IMR-90 (cell line): ENCODE measurements around the gene NOS2. TPM values are rescaled to one million over a fixed set of nuclear protein-coding genes. Genes with fewer than 3 reads are reported as not detected.

ENCODE experiments used
- ATAC-seq: fragments of 200-7000 bp; cut with Tn5 transposase; 2 replicates; pipeline ENCODE4 v1.9.1; 2020; ENCODE audit warnings: low read depth, mild to moderate bottlenecking, moderate library complexity
- BruUV-seq: library from RNA; stranded (reverse); fragments of 400-500 nt; replicated peaks from 2 replicates; lab custom pipeline; 2021; lab: Mats Ljungman, UMichigan
- CTCF ChIA-PET: fragments of 300-600 bp; formaldehyde crosslinking; extraction: SDS; loops from one replicate; lab custom pipeline; 2021; ENCODE audit warnings: antibody characterized with exemption; lab: Yijun Ruan, JAX
- POLR2A ChIA-PET: fragments of 300-600 bp; sonication (Branson Sonifier 250); formaldehyde crosslinking; loops from one replicate; lab custom pipeline; 2022; ENCODE audit warnings: antibody characterized with exemption; ENCODE audit not compliant: unreplicated experiment; lab: Charles Lee
- DNase-seq: peaks from one replicate; pipeline ENCODE4 v3.0.0; 2013
- H2AFZ ChIP-seq: replicated peaks from 2 replicates; pipeline ENCODE3; 2013; ENCODE audit warnings: low read length, mild to moderate bottlenecking; ENCODE audit not compliant: poor library complexity
- H2AK5ac ChIP-seq: 2 replicates; pipeline ENCODE4 v1.6.1; 2013; ENCODE audit warnings: low read depth, low read length, inconsistent platforms
- H2AK9ac ChIP-seq: replicated peaks from 2 replicates; pipeline ENCODE3; 2013; ENCODE audit warnings: mild to moderate bottlenecking, low read depth, low read length, moderate library complexity; ENCODE audit not compliant: poor library complexity
- H2BK120ac ChIP-seq: 2 replicates; pipeline ENCODE4 v1.6.1; 2013; ENCODE audit warnings: low read depth, low read length, inconsistent platforms
- H2BK15ac ChIP-seq: 3 replicates; pipeline ENCODE4 v1.6.1; 2013; ENCODE audit warnings: low read depth, low read length, inconsistent platforms
- H2BK20ac ChIP-seq: 2 replicates; pipeline ENCODE4 v1.6.1; 2013; ENCODE audit warnings: low read depth, mild to moderate bottlenecking, inconsistent platforms, low read length, moderate library complexity
- H2BK5ac ChIP-seq: 2 replicates; pipeline ENCODE4 v1.6.1; 2013; ENCODE audit warnings: mild to moderate bottlenecking, low read depth, low read length, inconsistent platforms; ENCODE audit not compliant: poor library complexity, severe bottlenecking
- H3K14ac ChIP-seq: replicated peaks from 2 replicates; pipeline ENCODE4 v1.6.1; 2013; ENCODE audit warnings: low read depth, low read length, inconsistent platforms
- H3K18ac ChIP-seq: 2 replicates; pipeline ENCODE4 v1.6.1; 2013; ENCODE audit warnings: low read depth, low read length, control low read depth
- H3K23ac ChIP-seq: 2 replicates; pipeline ENCODE4 v1.6.1; 2013; ENCODE audit warnings: low read depth, low read length, inconsistent platforms
- H3K27ac ChIP-seq: 2 replicates; pipeline ENCODE4 v1.5.1; 2013; ENCODE audit warnings: mild to moderate bottlenecking, control low read depth, low read length; ENCODE audit not compliant: insufficient read depth
- H3K27me3 ChIP-seq: 2 replicates; pipeline ENCODE4 v1.6.1; 2013; ENCODE audit warnings: low read length; ENCODE audit not compliant: control insufficient read depth, insufficient read depth
- H3K36me3 ChIP-seq: 2 replicates; pipeline ENCODE4 v1.6.1; 2013; ENCODE audit warnings: low read length, mixed read lengths; ENCODE audit not compliant: control insufficient read depth, insufficient read depth
- H3K4ac ChIP-seq: 2 replicates; pipeline ENCODE4 v1.6.1; 2013; ENCODE audit warnings: low read depth, low read length, inconsistent platforms
- H3K4me1 ChIP-seq: 2 replicates; pipeline ENCODE4 v1.6.1; 2013; ENCODE audit warnings: low read length, mixed read lengths; ENCODE audit not compliant: control insufficient read depth, insufficient read depth
- H3K4me2 ChIP-seq: 2 replicates; pipeline ENCODE4 v1.6.1; 2013; ENCODE audit warnings: low read depth, mild to moderate bottlenecking, control low read depth, low read length, moderate library complexity
- H3K4me3 ChIP-seq: 2 replicates; pipeline ENCODE4 v1.5.1; 2013; ENCODE audit warnings: low read depth, mild to moderate bottlenecking, control low read depth, low read length, moderate library complexity; ENCODE audit not compliant: insufficient read depth
- H3K56ac ChIP-seq: 2 replicates; pipeline ENCODE4 v1.6.1; 2013; ENCODE audit warnings: low read length, inconsistent platforms; ENCODE audit not compliant: insufficient read depth; ENCODE audit errors: extremely low read depth
- H3K79me1 ChIP-seq, 2 experiments: 2 replicates each; pipeline ENCODE4 v1.6.1; 2013; ENCODE audit warnings: low read length in 2 of 2, inconsistent platforms in 1 of 2, low read depth in 1 of 2
- H3K9ac ChIP-seq: 2 replicates; pipeline ENCODE4 v1.6.1; 2013; ENCODE audit warnings: low read depth, low read length, control low read depth
- H3K9me1 ChIP-seq: 2 replicates; pipeline ENCODE4 v1.6.1; 2013; ENCODE audit warnings: low read length, inconsistent platforms; ENCODE audit not compliant: insufficient read depth
- H3K9me3 ChIP-seq: 2 replicates; pipeline ENCODE4 v1.6.1; 2013; ENCODE audit warnings: low read length; ENCODE audit not compliant: control insufficient read depth, insufficient read depth
- H4K20me1 ChIP-seq: 2 replicates; pipeline ENCODE4 v1.6.1; 2013; ENCODE audit warnings: low read length, inconsistent platforms; ENCODE audit not compliant: insufficient read depth
- H4K5ac ChIP-seq: 2 replicates; pipeline ENCODE4 v1.6.1; 2013; ENCODE audit warnings: mild to moderate bottlenecking, low read depth, low read length, control low read depth
- H4K8ac ChIP-seq, 2 experiments: 2 replicates each; pipeline ENCODE4 v1.6.1; 2013; ENCODE audit warnings: low read depth in 2 of 2, low read length in 2 of 2, control low read depth in 1 of 2, inconsistent platforms in 1 of 2
- H4K91ac ChIP-seq: 2 replicates; pipeline ENCODE4 v1.6.1; 2013; ENCODE audit warnings: low read depth, low read length, inconsistent platforms; ENCODE audit not compliant: insufficient read depth
- CHD1 ChIP-seq: IDR thresholded peaks from 2 replicates; pipeline ENCODE4 v1.6.1; 2012; ENCODE audit warnings: low read depth, low read length, improper control_type of control experiment
- CTCF ChIP-seq: conservative IDR thresholded peaks from 2 replicates; pipeline ENCODE4 v1.5.1; 2012; ENCODE audit warnings: mild to moderate bottlenecking, low read depth, low read length, improper control_type of control experiment
- ELK1 ChIP-seq: fragments of 150-350 bp; IDR thresholded peaks from 2 replicates; pipeline ENCODE4 v1.6.1; 2016; ENCODE audit warnings: low read depth, mild to moderate bottlenecking, low read length, moderate library complexity, borderline replicate concordance
- FOS ChIP-seq: fragments of 150-350 bp; IDR thresholded peaks from 2 replicates; pipeline ENCODE4 v1.6.1; 2016; ENCODE audit warnings: low read depth, low read length
- MAFK ChIP-seq: IDR thresholded peaks from 2 replicates; pipeline ENCODE4 v1.6.1; 2012; ENCODE audit warnings: low read depth, low read length, improper control_type of control experiment
- MAZ ChIP-seq: IDR thresholded peaks from 2 replicates; pipeline ENCODE4 v1.6.1; 2012; ENCODE audit warnings: low read depth, mild to moderate bottlenecking, low read length, improper control_type of control experiment, moderate library complexity, borderline replicate concordance
- NFE2L2 ChIP-seq: fragments of 150-350 bp; IDR thresholded peaks from 2 replicates; pipeline ENCODE4 v1.6.1; 2016; ENCODE audit warnings: low read depth, mild to moderate bottlenecking, low read length
- RAD21 ChIP-seq: IDR thresholded peaks from 2 replicates; pipeline ENCODE4 v1.6.1; 2012; ENCODE audit warnings: low read length, improper control_type of control experiment
- RFX5 ChIP-seq: IDR thresholded peaks from 2 replicates; pipeline ENCODE4 v1.8.0; 2012; ENCODE audit warnings: low read depth, mild to moderate bottlenecking, low read length, moderate library complexity
- SMC3 ChIP-seq: fragments of 150-350 bp; IDR thresholded peaks from 2 replicates; pipeline ENCODE4 v1.6.1; 2016; ENCODE audit warnings: low read depth, mild to moderate bottlenecking, antibody characterized with exemption, low read length, moderate library complexity
- WGBS, 2 experiments: methylation state at CpG; one replicate each; pipeline versions ENCODE4 v1.1.5 to v1.1.7; 2013; ENCODE audit warnings: missing lambda C conversion rate in 2 of 2; ENCODE audit not compliant: insufficient read length in 1 of 2; ENCODE audit errors: extremely low coverage in 2 of 2; 5-methylcytosine and 5-hydroxymethylcytosine counted together
- dilution Hi-C: fragments of 300-500 bp; cut with HindIII; formaldehyde crosslinking; loops from one replicate; pipeline ENCODE4 v1.14.3; 2018; ENCODE audit warnings: low sequenced_read_pairs; ENCODE audit not compliant: unreplicated experiment
- in situ Hi-C: fragments of 300-500 bp; cut with MboI; formaldehyde crosslinking; loops from 3 replicates; pipeline ENCODE4 v1.14.3; 2019; ENCODE audit warnings: low sequenced_read_pairs, inconsistent platforms, mixed read lengths
- intact Hi-C: fragments of 100-400 bp; cut with micrococcal nuclease; formaldehyde crosslinking; loops from 2 replicates; pipeline ENCODE4 v1.10.0; 2022
- polyA plus RNA-seq, 3 experiments: library from polyadenylated mRNA; depleted of rRNA; stranded (reverse); fragments of >200 nt; gene quantifications; 2 replicates each; pipeline ENCODE4 v1.2.3, GENCODE V29; 2012; ENCODE audit warnings: low replicate concordance in 1 of 3
- total RNA-seq: library from RNA; depleted of rRNA; stranded (reverse); fragments of >200 nt; gene quantifications from 2 replicates; pipeline ENCODE4 v1.2.3, GENCODE V29; 2012

NOS2 gene
- total and polyA plus RNA-seq, 2 of the 4 experiments (the other 2 are of a cell fraction), result under 0.01 TPM; not detected in 1

- Histone ChIP-seq H2BK20ac (no peak overlapping the region), H3K18ac (no peak overlapping the region), H3K4ac (no peak overlapping the region), H3K36me3 (no peaks in the 10 kb centered on the region), H3K27me3 (no peaks in the 10 kb centered on the region; the same call in 1 of the 2 replicates), H4K20me1 (no peaks in the 10 kb centered on the region; the same call in 1 of the 2 replicates), H2BK5ac (no peak overlapping the region), H3K9me3 (no peaks in the 10 kb centered on the region), H2AK9ac (no peak overlapping the region), H3K4me3 (no peak overlapping the region), H4K5ac (no peak overlapping the region), H4K8ac (no peak overlapping the region), H3K56ac (no peak overlapping the region), H2BK120ac (no peak overlapping the region), H2BK15ac (no peak overlapping the region), H3K4me1 (no peaks in the 10 kb centered on the region), H2AK5ac (no peak overlapping the region), H3K14ac (no peak overlapping the region), H3K27ac (no peak overlapping the region), H3K23ac (no peak overlapping the region), H3K4me2 (no peak overlapping the region), H2AFZ (peak overlapping the region; percentile 2), H3K9me1 (no peaks in the 10 kb centered on the region), H3K9ac (no peak overlapping the region), H4K91ac (no peak overlapping the region), H3K79me1 (no peaks in the 10 kb centered on the region)
- dilution Hi-C loops (no loop called here), intact Hi-C loops (loop anchor here (1.0 kb wide), 1 partner anchor 102 kb away; no protein-coding TSS in a partner anchor), in situ Hi-C loops (loop anchor here (25.0 kb wide), 1 partner anchor 519 kb away; no protein-coding TSS in a partner anchor)
- WGBS, 2 experiments, result 17% methylated on average over 2 of the region's 17 CpGs; no CpG with 5 or more reads in 1 of the 2 experiments
- CTCF ChIA-PET, result interaction anchor here (0.5 to 1.4 kb wide), 4 partner anchors 102 to 267 kb away, joined by 3 to 10 read pairs (median 4); no protein-coding TSS in a partner anchor
- BruUV-seq, result no TSS peak
- ATAC-seq (peak; percentile 75), DNase-seq (peak; percentile 30)
- TF ChIP-seq NFE2L2, result no peak
- no peak for TF ChIP-seq MAZ
- no peak for TF ChIP-seq RFX5
- TF ChIP-seq SMC3, result peak; percentile 33; the same call in 1 of the 2 replicates
- TF ChIP-seq CHD1, result no peak
- peak; percentile 66 for TF ChIP-seq CTCF
- TF ChIP-seq MAFK, result no peak
- no peak for TF ChIP-seq ELK1
- peak; percentile 69 for TF ChIP-seq RAD21
- no peak for TF ChIP-seq FOS
- POLR2A ChIA-PET, result no interaction called here
Observed at GRCh38 chr17:27756467-27757371, 43.6 kb downstream of the NOS2 start.
